Activated CD4-positive, alpha-beta T cell treated with anti-CD3 and anti-CD28 coated beads for 36 hours (primary cell): ENCODE data around the gene R3HDM1. TPM values are rescaled to one million over a fixed set of nuclear protein-coding genes. Genes with fewer than 3 reads are reported as not detected.

ENCODE experiments used
- ATAC-seq: fragments of 200-7000 bp; cut with Tn5 transposase; one replicate; pipeline ENCODE4 v1.10.0; 2021; ENCODE audit warnings: mild to moderate bottlenecking, moderate library complexity
- CTCF ChIA-PET: fragments of 350-600 bp; sonication (Branson Sonifier 250); formaldehyde crosslinking; loops from one replicate; lab custom pipeline; 2021; ENCODE audit warnings: antibody characterized with exemption; lab: Charles Lee
- POLR2A ChIA-PET: fragments of 350-600 bp; sonication (Branson Sonifier 250); formaldehyde crosslinking; loops from one replicate; lab custom pipeline; 2021; ENCODE audit warnings: antibody characterized with exemption, inconsistent platforms; lab: Charles Lee
- DNase-seq: peaks from one replicate; pipeline ENCODE4 v3.0.0-alpha.2; 2020
- H3K27ac Mint-ChIP-seq: one replicate; pipeline ENCODE4 v1.8.0; 2021; ENCODE audit warnings: mixed read lengths
- H3K27me3 Mint-ChIP-seq: one replicate; pipeline ENCODE4 v1.8.0; 2021; ENCODE audit warnings: mixed read lengths
- H3K36me3 Mint-ChIP-seq: one replicate; pipeline ENCODE4 v1.8.0; 2021; ENCODE audit warnings: low read depth, mixed read lengths
- H3K4me1 Mint-ChIP-seq: one replicate; pipeline ENCODE4 v1.8.0; 2021; ENCODE audit warnings: mixed read lengths
- H3K4me3 Mint-ChIP-seq: one replicate; pipeline ENCODE4 v1.8.0; 2021; ENCODE audit warnings: mild to moderate bottlenecking, moderate library complexity, mixed read lengths
- H3K9me3 Mint-ChIP-seq: one replicate; pipeline ENCODE4 v1.8.0; 2021; ENCODE audit warnings: low read depth, mixed read lengths
- intact Hi-C, 2 experiments: fragments of 100-400 bp; cut with DNase I in 1 of 2; cut with micrococcal nuclease in 1 of 2; formaldehyde crosslinking; loops; one replicate each; pipeline versions ENCODE4 v1.14.2 to v1.15.1; 2022 to 2024; cut with DNase I, micrococcal nuclease
- total RNA-seq, 2 experiments: library from RNA; stranded (reverse); gene quantifications; one replicate each; pipeline ENCODE4 v1.2.3, GENCODE V29; 2021

Gene R3HDM1
- total RNA-seq, 2 experiments from 2014 or later = 62.6 to 100.0 TPM

- no peak for ATAC-seq
Observed at GRCh38 chr2:135570884-135571283, 39.6 kb downstream of the R3HDM1 start.

GRCh38 chr2:135573620-135574019 lies 42.3 kb downstream of the R3HDM1 start:
- peaks cover 2% of the 10 kb centered on the region for H3K4me1 Mint-ChIP-seq
- H3K27ac Mint-ChIP-seq = no peak overlapping the region
- no peaks in the 10 kb centered on the region for H3K27me3 Mint-ChIP-seq
- DNase-seq (no peak), ATAC-seq (no peak)
- peaks cover 8% of the 10 kb centered on the region for H3K36me3 Mint-ChIP-seq
- ChIA-PET POLR2A (no interaction called here), CTCF (interaction anchor here (0.7 to 1.7 kb wide), 5 partner anchors 12 to 569 kb away, joined by 3 to 4 read pairs (median 3); no protein-coding TSS in a partner anchor)
- H3K4me3 Mint-ChIP-seq = no peak overlapping the region
- intact Hi-C loops = no loop called here
- no peaks in the 10 kb centered on the region for H3K9me3 Mint-ChIP-seq

More at GRCh38 chr2:135570884-135571283, 39.6 kb downstream of the R3HDM1 start:
- Mint-ChIP-seq H3K4me1 (no peaks in the 10 kb centered on the region), H3K27me3 (no peaks in the 10 kb centered on the region), H3K36me3 (peaks cover 6% of the 10 kb centered on the region), H3K4me3 (no peak overlapping the region), H3K27ac (no peak overlapping the region), H3K9me3 (no peaks in the 10 kb centered on the region)
- intact Hi-C loops = no loop called here
- CTCF ChIA-PET = no interaction called here
- POLR2A ChIA-PET = no interaction called here
- no peak for DNase-seq

DNA sequence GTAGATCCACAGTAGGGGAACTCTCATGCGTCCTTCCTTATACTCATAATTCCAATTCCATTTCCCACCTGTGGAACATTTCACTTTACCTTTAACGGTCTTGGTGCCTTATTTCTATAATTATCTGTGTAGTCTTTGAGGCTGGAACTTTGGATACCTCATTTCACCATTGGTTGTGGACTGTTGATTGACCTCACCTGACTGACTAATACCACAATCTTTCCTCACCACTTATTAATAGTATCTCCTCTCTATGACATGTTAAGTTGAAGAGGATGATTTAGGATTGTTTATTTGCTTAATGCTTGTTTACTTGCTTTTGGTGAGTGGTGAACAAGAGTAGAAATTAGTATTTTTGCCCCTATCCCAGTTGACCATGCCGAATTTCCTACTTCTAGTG lies 50.0 kb downstream of the R3HDM1 start:
- ATAC-seq (no peak), DNase-seq (no peak)
- CTCF ChIA-PET = interaction anchor here (1.6 kb wide), 1 partner anchor 129 kb away, joined by 8 read pairs; no protein-coding TSS in a partner anchor
- H3K4me1 Mint-ChIP-seq = peaks cover 13% of the 10 kb centered on the region
- intact Hi-C loops = no loop called here
- no peaks in the 10 kb centered on the region for H3K9me3 Mint-ChIP-seq
- H3K27ac Mint-ChIP-seq = no peak overlapping the region
- H3K4me3 Mint-ChIP-seq = no peak overlapping the region
- POLR2A ChIA-PET = no interaction called here
- H3K27me3 Mint-ChIP-seq = no peaks in the 10 kb centered on the region
- H3K36me3 Mint-ChIP-seq = peaks cover 2% of the 10 kb centered on the region

DNA sequence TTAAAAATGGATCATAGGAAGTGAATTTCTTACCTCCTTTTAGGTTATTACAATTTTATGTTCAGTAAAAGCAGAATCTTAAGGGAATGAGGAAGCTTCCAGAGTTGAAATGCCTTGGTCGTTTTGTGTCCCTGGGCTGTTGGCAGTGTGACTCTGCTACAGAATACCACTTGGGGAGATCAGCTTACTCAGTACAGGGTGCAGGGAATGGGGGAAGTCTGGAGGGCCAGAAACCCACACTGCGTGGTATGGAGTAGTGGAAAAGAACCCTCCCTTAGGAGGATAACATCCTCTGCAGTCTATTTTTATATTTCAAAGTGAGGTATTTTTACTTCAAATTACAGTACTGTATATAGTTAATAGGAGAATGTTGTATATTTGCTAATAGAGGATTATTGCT lies 51.1 kb downstream of the R3HDM1 start:
- no peaks in the 10 kb centered on the region for H3K27me3 Mint-ChIP-seq
- H3K4me3 Mint-ChIP-seq = no peak overlapping the region
- peaks cover 2% of the 10 kb centered on the region for H3K36me3 Mint-ChIP-seq
- H3K9me3 Mint-ChIP-seq = no peaks in the 10 kb centered on the region
- H3K27ac Mint-ChIP-seq = no peak overlapping the region
- ChIA-PET POLR2A (no interaction called here), CTCF (no interaction called here)
- intact Hi-C loops = no loop called here
- ATAC-seq (no peak), DNase-seq (no peak)
- peaks cover 24% of the 10 kb centered on the region for H3K4me1 Mint-ChIP-seq

DNA sequence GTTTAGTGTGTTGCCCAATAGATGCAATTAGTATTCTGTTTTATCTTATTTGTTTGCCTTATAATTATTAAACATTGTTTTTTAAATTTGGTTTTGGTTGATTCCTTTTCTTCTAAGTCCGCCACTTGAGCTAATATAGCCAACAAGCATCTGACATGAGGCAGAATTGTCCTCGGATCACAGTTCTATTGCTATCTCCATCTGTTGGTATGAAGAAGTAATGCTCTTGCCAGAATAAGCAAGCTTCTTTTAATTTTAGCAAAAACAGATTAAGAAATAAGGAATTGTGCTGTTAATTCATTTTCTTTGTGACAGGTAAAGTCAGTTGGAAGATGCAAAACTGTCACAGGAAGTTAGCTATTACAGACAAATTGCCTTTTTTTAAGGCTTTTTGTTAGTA lies 54.3 kb downstream of the R3HDM1 start:
- DNase-seq = no peak
- no peak for ATAC-seq
- intact Hi-C loops = no loop called here
- Mint-ChIP-seq H3K4me3 (no peak overlapping the region), H3K36me3 (no peaks in the 10 kb centered on the region), H3K9me3 (no peaks in the 10 kb centered on the region), H3K27me3 (no peaks in the 10 kb centered on the region), H3K4me1 (peaks cover 42% of the 10 kb centered on the region), H3K27ac (no peak overlapping the region)
- POLR2A ChIA-PET = no interaction called here
- CTCF ChIA-PET = interaction anchor here (0.6 to 1.8 kb wide), 6 partner anchors 8 to 582 kb away, joined by 3 to 8 read pairs (median 3); no protein-coding TSS in a partner anchor

DNA sequence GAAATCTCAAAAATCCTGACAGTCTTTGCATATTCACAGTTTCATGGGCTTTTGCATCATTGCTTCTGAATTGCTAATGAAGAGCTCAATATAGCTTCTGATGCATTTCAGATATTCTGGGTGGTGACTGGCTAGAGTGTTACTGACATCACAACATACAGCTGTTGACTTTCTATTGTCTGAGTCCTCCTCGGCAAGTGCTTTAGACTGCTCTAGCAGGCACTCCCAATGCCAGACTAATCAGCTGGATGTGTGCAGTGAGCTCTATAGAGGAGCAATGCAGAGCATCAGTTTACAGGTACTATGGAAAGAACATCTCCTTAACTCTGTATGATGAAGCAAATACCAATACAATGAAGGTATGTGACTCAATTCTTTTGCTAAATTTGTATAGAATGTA lies 54.9 kb downstream of the R3HDM1 start:
- intact Hi-C loops = no loop called here
- CTCF ChIA-PET = interaction anchor here (0.6 to 1.4 kb wide), 4 partner anchors 9 to 582 kb away, joined by 3 to 4 read pairs (median 3); no protein-coding TSS in a partner anchor

GRCh38 chr2:135587958-135588357 lies 56.7 kb downstream of the R3HDM1 start:
- no peak for DNase-seq
- ATAC-seq = no peak
- H3K27me3 Mint-ChIP-seq = no peaks in the 10 kb centered on the region
- ChIA-PET CTCF (no interaction called here), POLR2A (no interaction called here)
- intact Hi-C loops = no loop called here
- H3K27ac Mint-ChIP-seq = peak overlapping the region; percentile 5
- peaks cover 10% of the 10 kb centered on the region for H3K36me3 Mint-ChIP-seq
- H3K9me3 Mint-ChIP-seq = peaks cover 11% of the 10 kb centered on the region
- H3K4me3 Mint-ChIP-seq = no peak overlapping the region
- peaks cover 50% of the 10 kb centered on the region for H3K4me1 Mint-ChIP-seq

More for the DNA sequence above, 54.9 kb downstream of the R3HDM1 start:
- DNase-seq = no peak
- Mint-ChIP-seq H3K27me3 (no peaks in the 10 kb centered on the region), H3K4me3 (no peak overlapping the region), H3K4me1 (peaks cover 48% of the 10 kb centered on the region), H3K27ac (no peak overlapping the region), H3K9me3 (no peaks in the 10 kb centered on the region), H3K36me3 (no peaks in the 10 kb centered on the region)
- ATAC-seq = peak; percentile 35
- POLR2A ChIA-PET = no interaction called here

DNA sequence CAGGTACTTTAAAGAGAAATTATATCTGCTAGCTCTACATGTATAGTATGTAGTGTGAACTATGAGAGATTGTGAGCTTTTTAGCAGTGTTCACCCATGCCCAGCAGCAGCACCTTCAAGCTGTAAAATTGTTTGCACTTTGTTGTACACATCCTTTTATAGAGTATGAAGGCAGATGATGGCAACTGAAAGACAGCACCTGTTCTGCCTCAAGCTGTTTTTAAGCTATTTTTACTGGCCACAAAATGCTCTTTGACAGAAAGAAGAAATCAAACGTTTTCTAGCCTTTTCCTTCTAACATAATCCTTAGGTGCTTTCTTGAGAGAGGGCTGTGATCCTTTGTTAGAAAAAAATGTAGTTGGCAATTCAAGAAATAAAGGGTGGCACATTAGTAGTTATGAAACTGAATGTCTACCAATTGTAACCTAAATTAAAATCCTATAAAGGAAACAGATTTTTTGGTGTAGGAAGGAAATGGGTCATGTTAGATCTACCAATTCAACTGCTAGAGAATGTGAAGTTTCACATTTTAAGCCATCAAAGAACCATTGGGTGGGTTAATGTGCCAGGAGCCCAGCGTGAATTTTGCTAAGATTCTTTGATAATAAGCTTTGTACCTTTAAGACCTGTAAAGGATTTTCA lies 59.5 kb downstream of the R3HDM1 start:
- ChIA-PET CTCF (interaction anchor here (0.7 to 1.3 kb wide), 2 partner anchors 19 to 314 kb away, joined by 3 read pairs; no protein-coding TSS in a partner anchor), POLR2A (no interaction called here)
- intact Hi-C loops = no loop called here
- Mint-ChIP-seq H3K4me1 (peaks cover 45% of the 10 kb centered on the region), H3K27me3 (no peaks in the 10 kb centered on the region), H3K4me3 (no peak overlapping the region), H3K9me3 (peaks cover 11% of the 10 kb centered on the region), H3K27ac (peak overlapping the region; percentile 8), H3K36me3 (peaks cover 14% of the 10 kb centered on the region)
- DNase-seq (no peak), ATAC-seq (peak; percentile 42)

DNA sequence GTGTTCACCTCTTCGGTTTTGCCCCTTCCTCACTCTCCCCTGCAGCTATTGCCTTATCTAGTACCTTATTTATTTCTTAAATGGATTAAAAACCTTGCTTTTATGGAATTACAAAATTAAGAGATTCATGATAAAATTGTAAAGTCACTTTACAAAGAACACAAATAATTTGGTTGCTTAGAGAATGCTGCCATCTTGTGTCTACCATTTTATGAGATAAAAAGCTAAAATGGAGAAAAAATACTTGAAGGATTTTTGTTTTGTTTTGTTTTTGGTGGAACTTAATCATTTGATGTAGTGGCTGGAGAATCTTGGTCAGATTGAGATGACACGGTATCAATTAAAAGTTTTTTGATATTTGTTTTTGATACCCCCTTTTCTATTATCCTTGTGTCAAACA lies 69.6 kb downstream of the R3HDM1 start:
- ATAC-seq (no peak), DNase-seq (no peak)
- Mint-ChIP-seq H3K36me3 (peaks cover 11% of the 10 kb centered on the region), H3K27ac (no peak overlapping the region), H3K4me3 (no peak overlapping the region), H3K9me3 (no peaks in the 10 kb centered on the region), H3K27me3 (no peaks in the 10 kb centered on the region), H3K4me1 (no peaks in the 10 kb centered on the region)
- POLR2A ChIA-PET = no interaction called here
- CTCF ChIA-PET = interaction anchor here (0.7 to 1.1 kb wide), 2 partner anchors 12 to 595 kb away, joined by 3 to 4 read pairs; no protein-coding TSS in a partner anchor
- intact Hi-C loops = loop anchor here (1.0 to 2.0 kb wide), 3 partner anchors 128 to 597 kb away; no protein-coding TSS in a partner anchor

- no peak overlapping the region for H3K27ac Mint-ChIP-seq
- no peaks in the 10 kb centered on the region for H3K4me1 Mint-ChIP-seq
- H3K27me3 Mint-ChIP-seq = no peaks in the 10 kb centered on the region
- no peak for DNase-seq
- H3K36me3 Mint-ChIP-seq = peaks cover 20% of the 10 kb centered on the region
- ATAC-seq = no peak
- ChIA-PET CTCF (interaction anchor here (0.6 kb wide), 1 partner anchor 26 kb away, joined by 3 read pairs; no protein-coding TSS in a partner anchor), POLR2A (no interaction called here)
- H3K9me3 Mint-ChIP-seq = no peaks in the 10 kb centered on the region
- intact Hi-C loops = no loop called here
- H3K4me3 Mint-ChIP-seq = no peak overlapping the region
Observed at GRCh38 chr2:135603543-135603942, 72.3 kb downstream of the R3HDM1 start.

DNA sequence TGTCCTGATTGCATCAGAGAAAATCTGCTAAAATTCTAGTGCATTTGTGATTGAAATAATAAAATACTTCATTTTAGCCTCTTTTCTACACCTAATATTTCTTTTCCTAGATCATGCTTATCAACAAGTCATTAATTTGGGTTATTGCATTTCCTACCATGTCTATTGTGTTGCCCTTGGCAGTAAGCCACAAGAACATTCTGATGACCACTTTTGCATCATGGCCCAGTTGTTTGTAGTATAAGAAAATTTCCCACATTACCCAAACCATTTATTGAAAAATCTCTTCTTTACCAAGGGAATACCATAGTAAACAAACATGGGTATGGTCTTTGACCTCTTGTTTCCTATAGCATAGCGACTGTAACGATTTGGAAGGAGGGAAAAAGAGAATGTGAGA lies 76.3 kb downstream of the R3HDM1 start:
- no peaks in the 10 kb centered on the region for H3K9me3 Mint-ChIP-seq
- intact Hi-C loops = no loop called here
- H3K27ac Mint-ChIP-seq = no peak overlapping the region
- H3K27me3 Mint-ChIP-seq = no peaks in the 10 kb centered on the region
- no peak for ATAC-seq
- H3K4me1 Mint-ChIP-seq = no peaks in the 10 kb centered on the region
- H3K4me3 Mint-ChIP-seq = no peak overlapping the region
- DNase-seq = no peak
- CTCF ChIA-PET = no interaction called here
- peaks cover 21% of the 10 kb centered on the region for H3K36me3 Mint-ChIP-seq
- POLR2A ChIA-PET = interaction anchor here (0.6 kb wide), 1 partner anchor 82 kb away, joined by 4 read pairs; no protein-coding TSS in a partner anchor

GRCh38 chr2:135612319-135612718 lies 81.0 kb downstream of the R3HDM1 start:
- CTCF ChIA-PET = interaction anchor here (0.9 to 1.3 kb wide), 2 partner anchors 11 to 608 kb away, joined by 3 read pairs; no protein-coding TSS in a partner anchor
- H3K9me3 Mint-ChIP-seq = no peaks in the 10 kb centered on the region
- H3K4me1 Mint-ChIP-seq = no peaks in the 10 kb centered on the region
- POLR2A ChIA-PET = interaction anchor here (0.7 kb wide), 1 partner anchor 657 kb away, joined by 3 read pairs; no protein-coding TSS in a partner anchor
- H3K4me3 Mint-ChIP-seq = no peak overlapping the region
- ATAC-seq (no peak), DNase-seq (no peak)
- H3K27ac Mint-ChIP-seq = no peak overlapping the region
- no peaks in the 10 kb centered on the region for H3K27me3 Mint-ChIP-seq
- H3K36me3 Mint-ChIP-seq = peaks cover 12% of the 10 kb centered on the region
- intact Hi-C loops = no loop called here
